Activated naive CD8-positive, alpha-beta T cell treated with anti-CD3 and anti-CD28 coated beads for 36 hours (primary cell): Measurements from ENCODE around the gene IMMT. TPM values are rescaled to one million over a fixed set of nuclear protein-coding genes. Genes with fewer than 3 reads are reported as not detected.
"Not testable (repeated sequence)": the region's sequence is repeated elsewhere in the genome, so short reads cannot be mapped to it uniquely, and the experiment has no call there.

Experiments used
- DNase-seq: peaks from one replicate; pipeline ENCODE4 v3.0.0; 2021
- H3K27ac Mint-ChIP-seq: one replicate; pipeline ENCODE4 v1.8.0; 2022; ENCODE audit warnings: mild to moderate bottlenecking, moderate library complexity, mixed read lengths
- H3K27me3 Mint-ChIP-seq: one replicate; pipeline ENCODE4 v1.8.0; 2022; ENCODE audit warnings: mild to moderate bottlenecking, mixed read lengths
- H3K36me3 Mint-ChIP-seq: one replicate; pipeline ENCODE4 v1.8.0; 2021; ENCODE audit warnings: mild to moderate bottlenecking, mixed read lengths
- H3K4me1 Mint-ChIP-seq: one replicate; pipeline ENCODE4 v1.8.0; 2021; ENCODE audit warnings: mixed read lengths
- H3K4me3 Mint-ChIP-seq: one replicate; pipeline ENCODE4 v1.8.0; 2022; ENCODE audit warnings: mild to moderate bottlenecking, moderate library complexity, mixed read lengths
- H3K9me3 Mint-ChIP-seq: one replicate; pipeline ENCODE4 v1.8.0; 2022; ENCODE audit warnings: mixed read lengths
- total RNA-seq, 2 experiments: library from RNA; stranded (reverse); gene quantifications; one replicate each; pipeline ENCODE4 v1.2.3, GENCODE V29; 2021

Gene IMMT
- 100 to 1,000 TPM; 154 to 163 TPM for total RNA-seq

- Mint-ChIP-seq H3K27ac (peak within 1 kb of the TSS; percentile 97), H3K4me1 (peaks cover 34% of the 10 kb centered on the region), H3K4me3 (peak within 1 kb of the TSS; percentile 93), H3K9me3 (no peaks in the 10 kb centered on the region), H3K27me3 (no peaks in the 10 kb centered on the region), H3K36me3 (peaks cover 19% of the 10 kb centered on the region)
- DNase-seq = peak; percentile 95
Observed at GRCh38 chr2:86195055-86195807, at the start of gene IMMT. TSS of gene IMMT (minus strand) at chr2:86195462. CDS start at chr2:86195382, 80 bp downstream.

- not testable (repeated sequence) for H3K27me3 Mint-ChIP-seq, DNase-seq, H3K27ac Mint-ChIP-seq, H3K4me1 Mint-ChIP-seq, H3K36me3 Mint-ChIP-seq, H3K4me3 Mint-ChIP-seq, H3K9me3 Mint-ChIP-seq
Observed at GRCh38 chr2:86244781-86245180, 49.5 kb upstream of the IMMT start.

GRCh38 chr2:86243950-86244733 lies 48.9 kb upstream of the IMMT start:
- Mint-ChIP-seq H3K4me3 (no peak overlapping the region), H3K4me1 (peaks cover 4% of the 10 kb centered on the region), H3K36me3 (no peaks in the 10 kb centered on the region), H3K27ac (no peak overlapping the region), H3K27me3 (no peaks in the 10 kb centered on the region), H3K9me3 (no peaks in the 10 kb centered on the region)
- DNase-seq = no peak

GRCh38 chr2:86243272-86243671 lies 48.0 kb upstream of the IMMT start:
- Mint-ChIP-seq H3K36me3 (no peaks in the 10 kb centered on the region), H3K9me3 (no peaks in the 10 kb centered on the region), H3K27ac (no peak overlapping the region), H3K27me3 (no peaks in the 10 kb centered on the region), H3K4me3 (no peak overlapping the region), H3K4me1 (peaks cover 12% of the 10 kb centered on the region)
- DNase-seq = no peak

- Mint-ChIP-seq H3K9me3 (no peaks in the 10 kb centered on the region), H3K27me3 (peaks cover 3% of the 10 kb centered on the region), H3K4me1 (peaks cover 13% of the 10 kb centered on the region), H3K4me3 (no peak overlapping the region), H3K27ac (no peak overlapping the region), H3K36me3 (no peaks in the 10 kb centered on the region)
- DNase-seq = no peak
Observed at GRCh38 chr2:86241611-86242010, 46.3 kb upstream of the IMMT start.

- no peaks in the 10 kb centered on the region for H3K9me3 Mint-ChIP-seq
Observed at GRCh38 chr2:86240251-86240650, 45.0 kb upstream of the IMMT start.

GRCh38 chr2:86239745-86240144 lies 44.5 kb upstream of the IMMT start:
- peaks cover 6% of the 10 kb centered on the region for H3K27me3 Mint-ChIP-seq
- no peaks in the 10 kb centered on the region for H3K9me3 Mint-ChIP-seq
- H3K4me3 Mint-ChIP-seq = no peak overlapping the region
- peaks cover 14% of the 10 kb centered on the region for H3K4me1 Mint-ChIP-seq
- no peak overlapping the region for H3K27ac Mint-ChIP-seq
- no peaks in the 10 kb centered on the region for H3K36me3 Mint-ChIP-seq
- DNase-seq = no peak

More at GRCh38 chr2:86240251-86240650, 45.0 kb upstream of the IMMT start:
- Mint-ChIP-seq H3K4me1 (peaks cover 13% of the 10 kb centered on the region), H3K27ac (no peak overlapping the region), H3K27me3 (peaks cover 6% of the 10 kb centered on the region), H3K4me3 (no peak overlapping the region), H3K36me3 (no peaks in the 10 kb centered on the region)
- DNase-seq = no peak

- DNase-seq = no peak
- peaks cover 14% of the 10 kb centered on the region for H3K4me1 Mint-ChIP-seq
Observed at GRCh38 chr2:86239326-86239725, 44.1 kb upstream of the IMMT start.

GRCh38 chr2:86238354-86238753 lies 43.1 kb upstream of the IMMT start:
- Mint-ChIP-seq H3K27me3 (peaks cover 6% of the 10 kb centered on the region), H3K36me3 (no peaks in the 10 kb centered on the region), H3K4me1 (peaks cover 14% of the 10 kb centered on the region), H3K4me3 (no peak overlapping the region), H3K9me3 (no peaks in the 10 kb centered on the region), H3K27ac (peak overlapping the region; percentile 13)
- peak; percentile 48 for DNase-seq

More at GRCh38 chr2:86239326-86239725, 44.1 kb upstream of the IMMT start:
- peaks cover 6% of the 10 kb centered on the region for H3K27me3 Mint-ChIP-seq
- H3K4me3 Mint-ChIP-seq = no peak overlapping the region
- no peak overlapping the region for H3K27ac Mint-ChIP-seq
- no peaks in the 10 kb centered on the region for H3K36me3 Mint-ChIP-seq
- H3K9me3 Mint-ChIP-seq = no peaks in the 10 kb centered on the region

- Mint-ChIP-seq H3K4me3 (no peak overlapping the region), H3K27ac (no peak overlapping the region), H3K4me1 (peaks cover 14% of the 10 kb centered on the region), H3K9me3 (no peaks in the 10 kb centered on the region), H3K27me3 (peaks cover 6% of the 10 kb centered on the region), H3K36me3 (no peaks in the 10 kb centered on the region)
- DNase-seq = no peak
Observed at GRCh38 chr2:86237172-86237571, 41.9 kb upstream of the IMMT start.

- no peak for DNase-seq
- no peaks in the 10 kb centered on the region for H3K36me3 Mint-ChIP-seq
- H3K27ac Mint-ChIP-seq = no peak overlapping the region
- peaks cover 6% of the 10 kb centered on the region for H3K27me3 Mint-ChIP-seq
- no peak overlapping the region for H3K4me3 Mint-ChIP-seq
- H3K9me3 Mint-ChIP-seq = no peaks in the 10 kb centered on the region
- peaks cover 14% of the 10 kb centered on the region for H3K4me1 Mint-ChIP-seq
Observed at GRCh38 chr2:86235196-86235980, 40.1 kb upstream of the IMMT start.

GRCh38 chr2:86234563-86235131 lies 39.4 kb upstream of the IMMT start:
- DNase-seq = no peak
- no peaks in the 10 kb centered on the region for H3K9me3 Mint-ChIP-seq
- no peaks in the 10 kb centered on the region for H3K36me3 Mint-ChIP-seq
- no peak overlapping the region for H3K27ac Mint-ChIP-seq
- peaks cover 6% of the 10 kb centered on the region for H3K27me3 Mint-ChIP-seq
- no peak overlapping the region for H3K4me3 Mint-ChIP-seq
- peaks cover 14% of the 10 kb centered on the region for H3K4me1 Mint-ChIP-seq

GRCh38 chr2:86233436-86233835 lies 38.2 kb upstream of the IMMT start:
- no peak overlapping the region for H3K4me3 Mint-ChIP-seq
- no peak overlapping the region for H3K27ac Mint-ChIP-seq
- no peaks in the 10 kb centered on the region for H3K9me3 Mint-ChIP-seq
- no peaks in the 10 kb centered on the region for H3K36me3 Mint-ChIP-seq
- H3K4me1 Mint-ChIP-seq = peaks cover 4% of the 10 kb centered on the region
- no peak for DNase-seq
- H3K27me3 Mint-ChIP-seq = peaks cover 6% of the 10 kb centered on the region

- Mint-ChIP-seq H3K27ac (no peak overlapping the region), H3K27me3 (peaks cover 6% of the 10 kb centered on the region)
Observed at GRCh38 chr2:86232910-86233309, 37.6 kb upstream of the IMMT start.

GRCh38 chr2:86232373-86232784 lies 37.1 kb upstream of the IMMT start:
- Mint-ChIP-seq H3K27me3 (peaks cover 6% of the 10 kb centered on the region), H3K9me3 (no peaks in the 10 kb centered on the region), H3K36me3 (no peaks in the 10 kb centered on the region), H3K27ac (no peak overlapping the region), H3K4me3 (no peak overlapping the region), H3K4me1 (peaks cover 2% of the 10 kb centered on the region)
- DNase-seq = no peak

More at GRCh38 chr2:86232910-86233309, 37.6 kb upstream of the IMMT start:
- H3K4me1 Mint-ChIP-seq = peaks cover 2% of the 10 kb centered on the region
- H3K9me3 Mint-ChIP-seq = no peaks in the 10 kb centered on the region
- no peaks in the 10 kb centered on the region for H3K36me3 Mint-ChIP-seq
- DNase-seq = no peak
- no peak overlapping the region for H3K4me3 Mint-ChIP-seq
